Measurements from ENCODE around the gene B4GALT5. TPM values are rescaled to one million over a fixed set of nuclear protein-coding genes. Genes with fewer than 3 reads are reported as not detected.

Gene B4GALT5
- polyA plus RNA-seq, 1 donor (not counting 4 experiments of a cell fraction or from before 2014, with no cell fraction given): 23.5 TPM

DNA sequence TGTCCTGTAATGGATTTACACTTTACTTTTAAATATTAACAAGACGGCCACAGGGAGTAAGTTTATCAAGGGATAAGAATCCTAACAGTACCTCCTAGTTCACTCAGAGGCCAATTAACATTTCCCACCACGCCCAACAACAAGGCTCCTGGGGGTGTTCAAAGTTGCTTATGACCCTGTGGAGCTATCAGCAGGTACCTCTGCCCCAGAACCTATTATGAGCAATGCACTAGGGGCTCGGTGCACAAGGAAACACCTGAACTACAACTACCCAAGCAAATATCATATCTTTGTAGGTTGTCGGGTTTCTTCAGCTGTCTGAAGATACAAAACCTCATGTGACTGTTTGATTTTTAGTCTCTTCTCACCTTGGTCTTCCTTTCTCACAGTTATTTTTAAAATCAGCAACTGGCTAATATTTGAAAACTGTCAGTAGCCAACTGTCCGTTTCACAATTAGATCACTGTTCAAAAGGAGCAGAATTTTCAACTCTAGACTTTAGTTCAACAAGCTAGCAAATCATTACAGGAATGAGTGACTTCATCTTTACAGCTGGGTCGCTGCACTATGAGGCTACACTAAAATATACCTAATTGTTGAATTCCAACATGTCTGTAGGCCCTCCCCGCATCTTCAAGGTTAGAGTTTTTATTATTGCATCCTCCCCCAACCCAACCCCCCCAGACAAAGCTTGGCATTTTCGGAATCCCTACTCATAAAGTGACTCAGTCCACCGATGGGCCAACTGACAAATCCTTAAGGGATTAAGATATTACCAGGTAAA is 38.1 kb downstream of the B4GALT5 start:
- Histone ChIP-seq H3K27me3 (ENCODE audit: control insufficient read depth, extremely low read depth, insufficient read depth, low read length) (no peaks in the 10 kb centered on the region), H2AFZ (ENCODE audit: control insufficient read depth, low read length) (no peak overlapping the region), H3K9me3 (ENCODE audit: control insufficient read depth, low read depth, low read length) (no peaks in the 10 kb centered on the region), H4K20me1 (ENCODE audit: control insufficient read depth, extremely low read depth, insufficient read depth, low read length) (peaks cover 10% of the 10 kb centered on the region), H3K4me3 (ENCODE audit: control insufficient read depth in 2 of 3, extremely low read depth in 1 of 3, insufficient read depth in 2 of 3, low read depth in 1 of 3, low read length in 3 of 3) (no peak overlapping the region), H3K27ac (ENCODE audit: control insufficient read depth, insufficient read depth, low read length) (peak overlapping the region; percentile 23), H3K36me3 (ENCODE audit: control insufficient read depth in 2 of 2, extremely low read depth in 1 of 2, insufficient read depth in 2 of 2, low read length in 2 of 2) (no peaks in the 10 kb centered on the region), H3K79me2 (ENCODE audit: control insufficient read depth, insufficient read depth, low read length) (peaks cover 67% of the 10 kb centered on the region), H3K9ac (ENCODE audit: control insufficient read depth, extremely low read depth, insufficient read depth, low read length) (no peak overlapping the region), H3K4me2 (ENCODE audit: control insufficient read depth, extremely low read depth, insufficient read depth, low read depth, low read length) (no peak overlapping the region), H3K9me1 (ENCODE audit: control insufficient read depth, extremely low read depth, insufficient read depth, low read length) (peaks cover 8% of the 10 kb centered on the region), H3K4me1 (ENCODE audit: control insufficient read depth, extremely low read depth, insufficient read depth, low read length) (peaks cover 48% of the 10 kb centered on the region)
- dilution Hi-C loops (cut with MboI; ENCODE audit: extremely low pct_ligation_motif_present, low sequenced_read_pairs): no loop called here
- FAIRE-seq (no peak), DNase-seq (ENCODE audit: low read depth, low spot score) (no peak)
- TF ChIP-seq, protein P1, sequence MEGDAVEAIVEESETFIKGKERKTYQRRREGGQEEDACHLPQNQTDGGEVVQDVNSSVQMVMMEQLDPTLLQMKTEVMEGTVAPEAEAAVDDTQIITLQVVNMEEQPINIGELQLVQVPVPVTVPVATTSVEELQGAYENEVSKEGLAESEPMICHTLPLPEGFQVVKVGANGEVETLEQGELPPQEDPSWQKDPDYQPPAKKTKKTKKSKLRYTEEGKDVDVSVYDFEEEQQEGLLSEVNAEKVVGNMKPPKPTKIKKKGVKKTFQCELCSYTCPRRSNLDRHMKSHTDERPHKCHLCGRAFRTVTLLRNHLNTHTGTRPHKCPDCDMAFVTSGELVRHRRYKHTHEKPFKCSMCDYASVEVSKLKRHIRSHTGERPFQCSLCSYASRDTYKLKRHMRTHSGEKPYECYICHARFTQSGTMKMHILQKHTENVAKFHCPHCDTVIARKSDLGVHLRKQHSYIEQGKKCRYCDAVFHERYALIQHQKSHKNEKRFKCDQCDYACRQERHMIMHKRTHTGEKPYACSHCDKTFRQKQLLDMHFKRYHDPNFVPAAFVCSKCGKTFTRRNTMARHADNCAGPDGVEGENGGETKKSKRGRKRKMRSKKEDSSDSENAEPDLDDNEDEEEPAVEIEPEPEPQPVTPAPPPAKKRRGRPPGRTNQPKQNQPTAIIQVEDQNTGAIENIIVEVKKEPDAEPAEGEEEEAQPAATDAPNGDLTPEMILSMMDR (optimal IDR thresholded peaks at IDR 0.05 in 1 of 3, IDR thresholded peaks at IDR 0.05 in 1 of 3, conservative IDR thresholded peaks at IDR 0.05 in 1 of 3; ENCODE audit: extremely low read depth in 1 of 3, insufficient read depth in 2 of 3, low read length in 3 of 3): no peak
- no peak for TF ChIP-seq EZH2 (IDR thresholded peaks at IDR 0.05; ENCODE audit: low read length)

DNA sequence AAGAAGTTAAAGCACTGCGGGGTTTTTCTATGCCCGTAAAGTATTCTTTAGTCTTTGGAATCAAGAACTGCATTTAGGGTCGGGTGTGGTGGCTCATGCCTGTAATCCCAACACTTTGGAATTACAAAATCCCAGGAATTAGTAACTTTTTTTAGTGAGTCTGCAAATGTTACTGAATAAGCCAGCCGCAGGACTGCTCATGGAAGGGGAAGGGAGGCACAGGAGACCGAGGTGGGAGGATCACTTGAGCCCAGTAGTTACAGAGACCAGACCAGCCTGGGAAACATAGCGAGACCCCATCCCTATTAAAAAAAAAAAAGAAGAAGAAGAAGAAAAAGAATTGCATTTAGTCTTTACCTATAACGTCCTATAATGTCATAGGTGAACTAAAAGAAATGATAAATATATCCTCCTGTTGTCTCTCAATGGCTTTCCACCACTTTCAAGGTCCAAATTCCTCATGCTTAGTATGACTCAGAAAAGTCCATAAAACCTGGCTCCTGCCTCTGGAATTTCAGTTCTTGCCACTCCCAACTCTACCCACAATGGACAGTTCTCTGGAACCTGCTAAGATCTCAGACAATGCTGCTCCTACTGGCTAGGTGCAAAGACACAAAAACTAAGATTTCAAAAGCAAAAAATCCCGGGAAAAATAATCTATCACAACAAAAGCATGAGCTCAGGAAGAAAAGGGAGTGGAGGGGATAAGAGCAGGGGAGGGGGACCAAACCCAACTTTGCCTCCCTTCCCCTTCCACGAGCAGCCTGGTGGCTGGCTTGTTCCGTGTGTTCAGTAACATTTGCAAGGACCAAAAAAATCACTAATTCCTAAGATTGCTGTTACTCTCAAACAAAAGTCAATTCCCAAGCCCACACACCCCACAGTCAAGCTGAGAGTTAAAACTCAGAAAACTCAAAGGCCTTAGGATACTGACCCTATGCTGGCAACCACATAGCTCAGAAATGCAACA is 39.0 kb downstream of the B4GALT5 start:
- Histone ChIP-seq H3K27me3 (ENCODE audit: control insufficient read depth, extremely low read depth, insufficient read depth, low read length) (no peaks in the 10 kb centered on the region), H3K9me1 (ENCODE audit: control insufficient read depth, extremely low read depth, insufficient read depth, low read length) (peaks cover 8% of the 10 kb centered on the region), H3K9ac (ENCODE audit: control insufficient read depth, extremely low read depth, insufficient read depth, low read length) (no peak overlapping the region), H3K36me3 (ENCODE audit: control insufficient read depth in 2 of 2, extremely low read depth in 1 of 2, insufficient read depth in 2 of 2, low read length in 2 of 2) (no peaks in the 10 kb centered on the region), H3K79me2 (ENCODE audit: control insufficient read depth, insufficient read depth, low read length) (peaks cover 69% of the 10 kb centered on the region), H2AFZ (ENCODE audit: control insufficient read depth, low read length) (no peak overlapping the region), H3K4me1 (ENCODE audit: control insufficient read depth, extremely low read depth, insufficient read depth, low read length) (peaks cover 48% of the 10 kb centered on the region), H4K20me1 (ENCODE audit: control insufficient read depth, extremely low read depth, insufficient read depth, low read length) (peaks cover 14% of the 10 kb centered on the region), H3K9me3 (ENCODE audit: control insufficient read depth, low read depth, low read length) (no peaks in the 10 kb centered on the region), H3K4me3 (ENCODE audit: control insufficient read depth in 2 of 3, extremely low read depth in 1 of 3, insufficient read depth in 2 of 3, low read depth in 1 of 3, low read length in 3 of 3) (no peak overlapping the region), H3K4me2 (ENCODE audit: control insufficient read depth, extremely low read depth, insufficient read depth, low read depth, low read length) (peak overlapping the region; percentile 42), H3K27ac (ENCODE audit: control insufficient read depth, insufficient read depth, low read length) (peak overlapping the region; percentile 38)
- TF ChIP-seq, protein P1 (optimal IDR thresholded peaks at IDR 0.05 in 1 of 3, IDR thresholded peaks at IDR 0.05 in 1 of 3, conservative IDR thresholded peaks at IDR 0.05 in 1 of 3; ENCODE audit: extremely low read depth in 1 of 3, insufficient read depth in 2 of 3, low read length in 3 of 3): no peak
- no peak for TF ChIP-seq EZH2 (IDR thresholded peaks at IDR 0.05; ENCODE audit: low read length)
- dilution Hi-C loops (cut with MboI; ENCODE audit: extremely low pct_ligation_motif_present, low sequenced_read_pairs): no loop called here
- FAIRE-seq: no peak
- peak; percentile 46 for DNase-seq (ENCODE audit: low read depth, low spot score)
